COR-L47 (cell line): ENCODE results near the gene NKRF.
"Not testable (repeated sequence)": the region's sequence is repeated elsewhere in the genome, so short reads cannot be mapped to it uniquely, and the experiment has no call there.

ENCODE experiments used
- DNase-seq: peaks from one replicate; lab custom pipeline; 2025; lab: John Stamatoyannopoulos, UW

The NKRF gene

DNA sequence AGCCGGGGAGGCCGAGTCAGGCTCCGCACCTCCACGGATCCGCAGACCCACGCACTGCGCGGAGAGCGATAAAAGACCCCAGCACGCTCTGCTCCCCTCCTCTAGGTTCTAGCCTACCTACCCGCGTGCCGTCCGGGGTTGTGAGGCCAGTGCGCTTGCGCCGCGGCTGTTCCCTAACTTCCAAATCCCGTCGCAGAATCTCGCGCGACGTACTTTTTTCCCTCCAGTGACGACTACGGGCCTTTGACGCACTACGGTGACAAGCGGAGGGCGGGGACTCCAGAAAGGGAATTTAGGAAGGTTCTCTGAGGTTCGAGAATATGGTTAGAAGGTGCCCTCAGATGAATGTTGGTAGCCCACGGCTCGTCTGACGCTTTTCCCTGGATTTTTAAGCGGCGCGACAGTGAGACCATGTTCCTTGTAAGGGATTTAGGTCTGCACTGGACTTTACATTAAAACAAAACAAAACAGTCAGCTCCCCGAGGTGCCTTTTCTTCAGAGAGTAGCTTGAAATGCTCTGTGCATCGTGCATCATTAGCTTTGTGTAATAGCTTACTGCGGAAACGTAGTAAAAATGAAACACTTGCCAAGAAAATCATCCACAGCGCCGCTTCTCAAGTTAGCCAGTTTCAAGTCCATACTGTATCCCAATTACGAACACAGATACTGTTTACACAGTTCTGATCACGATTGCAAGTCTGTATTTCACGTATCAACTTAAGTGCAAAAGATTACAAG, at the start of gene NKRF:
Gene NKRF, minus strand, starts transcription at position 145 of the 738 bp plus-strand sequence.
- peak; percentile 87 for DNase-seq

DNA sequence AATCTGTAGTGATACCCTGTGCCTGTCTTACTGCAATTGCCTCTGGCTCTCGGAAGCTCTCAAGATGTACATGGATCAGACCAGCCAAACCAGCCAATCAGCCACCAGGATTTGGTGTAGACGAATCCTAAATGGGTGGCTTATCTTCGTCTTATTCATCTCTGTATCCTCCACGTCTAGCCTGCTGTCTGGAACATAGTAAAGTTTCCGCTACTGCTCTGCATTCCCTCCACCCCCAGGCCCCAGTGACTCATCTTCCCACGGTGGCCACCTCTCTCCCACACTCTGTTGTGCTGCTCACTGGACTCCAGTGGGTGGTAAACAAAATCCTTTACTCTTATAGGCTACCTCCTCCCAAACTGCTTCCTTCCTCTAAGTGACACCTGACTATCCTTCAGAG, 48.9 kb upstream of the NKRF start:
- DNase-seq = no peak

DNA sequence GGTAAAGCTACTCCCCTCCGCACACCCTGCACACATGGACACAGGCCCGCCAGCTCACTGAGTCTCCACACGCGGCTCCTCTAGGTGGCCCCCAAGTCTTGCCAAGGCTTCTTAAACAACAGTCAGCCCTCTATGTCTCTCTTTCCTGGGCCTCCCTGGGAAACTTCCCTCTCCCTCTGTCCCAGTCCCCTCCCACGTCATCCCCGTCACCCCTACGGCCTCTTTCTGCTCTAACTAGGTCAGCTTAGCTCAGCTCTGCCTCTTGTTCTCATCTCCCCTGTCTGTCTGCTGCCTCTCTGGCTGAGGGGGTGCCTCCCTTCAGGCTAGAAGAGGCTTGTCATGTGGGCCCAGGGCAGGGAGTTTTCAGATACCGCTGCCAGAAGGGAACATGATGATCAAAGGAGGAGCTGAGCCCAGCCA, 47.9 kb upstream of the NKRF start:
- DNase-seq = no peak

DNA sequence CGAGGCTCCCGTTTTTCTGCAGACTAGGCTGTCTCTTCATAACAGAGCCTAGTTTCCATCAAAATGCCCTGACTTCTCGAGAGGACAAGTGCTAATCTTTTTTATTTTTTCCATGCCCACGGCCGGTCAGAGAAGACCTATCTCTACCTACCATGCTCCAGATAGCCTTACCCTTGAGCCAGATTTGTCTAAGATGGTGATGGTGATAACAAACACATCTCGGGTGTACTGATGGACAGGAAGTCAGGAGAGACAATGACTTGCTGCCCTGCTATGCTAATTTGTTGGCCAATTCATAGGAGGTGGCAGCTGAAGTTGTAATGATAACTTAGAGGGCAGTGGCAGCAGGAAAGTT, 42.2 kb upstream of the NKRF start:
- no peak for DNase-seq

DNA sequence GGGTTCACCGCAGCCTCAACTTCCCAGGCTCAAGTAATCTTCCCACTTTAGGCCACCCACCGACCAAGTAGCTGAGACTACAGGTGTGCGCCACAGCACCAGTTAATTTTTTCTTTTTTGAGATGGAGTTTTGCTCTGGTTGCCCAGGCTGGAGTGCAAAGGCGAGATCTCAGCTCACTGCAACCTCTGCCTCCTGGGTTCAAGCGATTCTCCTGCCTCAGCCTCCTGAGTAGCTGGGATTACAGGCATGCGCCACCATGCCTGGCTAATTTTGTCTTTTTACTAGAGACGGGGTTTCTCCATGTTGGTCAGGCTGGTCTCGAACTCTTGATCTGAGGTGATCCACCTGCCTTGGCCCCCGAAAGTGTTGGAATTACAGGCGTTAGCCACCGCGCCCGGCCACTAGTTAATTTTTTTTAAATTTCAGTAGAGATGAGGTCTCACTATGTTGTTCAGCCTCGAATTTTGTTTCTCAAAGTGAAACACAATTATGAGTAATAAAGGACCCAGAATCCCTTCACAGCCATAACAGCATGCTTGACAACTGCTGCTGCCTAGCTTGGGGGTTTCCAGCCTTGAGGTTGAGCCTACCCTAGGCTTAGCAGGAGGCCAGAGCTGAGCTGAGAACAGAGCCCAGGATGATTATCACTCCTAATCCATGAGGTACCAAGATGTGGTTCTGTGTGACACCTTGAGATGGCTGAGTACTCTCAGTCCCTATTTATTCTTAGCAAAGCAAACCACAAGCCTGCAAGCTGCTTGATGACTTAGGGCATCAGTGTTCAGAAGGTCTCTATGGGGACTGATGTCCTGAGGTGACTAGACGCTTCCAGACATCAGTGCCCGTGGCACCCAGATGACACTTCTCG, 41.6 kb upstream of the NKRF start:
- DNase-seq = no peak

DNA sequence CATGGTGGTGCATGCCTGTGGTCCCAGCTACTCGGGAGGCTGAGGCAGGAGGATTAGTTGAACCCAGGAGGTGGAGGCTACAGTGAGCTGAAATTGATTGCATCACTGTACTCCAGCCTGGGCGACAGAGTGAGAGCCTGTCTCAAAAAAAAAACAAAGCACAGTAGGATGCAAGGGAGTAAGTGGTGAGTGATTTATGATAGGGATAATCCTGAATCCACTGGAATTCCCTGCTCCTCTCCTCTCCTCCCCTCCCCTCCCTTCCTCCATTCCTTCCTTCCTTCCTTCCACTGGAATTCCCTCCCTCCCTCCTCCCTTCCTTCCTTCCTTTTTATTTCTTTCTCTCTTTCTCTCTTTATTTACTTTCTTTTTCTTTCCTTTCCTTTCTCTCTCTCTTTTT, 40.9 kb upstream of the NKRF start:
- no peak for DNase-seq

DNA sequence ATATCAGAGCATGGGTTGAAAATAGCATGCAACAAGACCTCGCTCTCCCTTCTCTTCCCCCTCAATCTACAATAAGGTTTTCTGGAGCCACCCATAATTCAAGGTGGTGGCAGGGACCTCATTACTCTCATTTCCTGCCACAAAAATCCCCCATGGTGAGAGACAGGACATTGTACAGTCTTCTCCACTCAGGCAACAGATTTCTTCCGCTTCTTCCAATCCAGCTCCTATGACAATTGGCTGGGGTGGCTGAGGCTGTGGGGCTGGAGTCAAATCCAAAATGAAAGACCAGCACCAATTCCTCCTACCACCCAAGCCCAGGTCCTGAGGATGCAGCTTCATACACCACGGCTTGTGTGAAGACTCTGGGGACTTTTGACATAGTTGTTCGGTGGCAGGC, 40.3 kb upstream of the NKRF start:
- DNase-seq = no peak

DNA sequence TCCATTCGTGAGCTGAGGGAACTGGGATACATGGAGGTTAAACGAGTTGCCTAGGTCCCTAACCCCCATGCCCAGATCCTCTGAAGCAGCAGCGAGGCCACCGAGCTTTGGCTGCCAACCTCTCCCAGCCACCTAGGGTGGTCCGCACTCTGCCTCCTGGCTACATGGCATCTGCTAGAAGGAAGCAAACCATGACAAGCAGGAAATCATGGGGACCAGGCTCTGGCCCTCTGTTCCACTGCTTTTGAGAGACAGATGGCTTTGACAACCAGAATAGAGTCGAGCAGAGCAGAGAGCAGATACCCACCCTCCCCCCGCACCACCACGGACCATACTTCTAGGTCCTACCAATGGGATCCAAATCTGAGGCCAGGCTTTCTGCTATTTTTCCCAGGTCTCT, 37.5 kb upstream of the NKRF start:
- no peak for DNase-seq

DNA sequence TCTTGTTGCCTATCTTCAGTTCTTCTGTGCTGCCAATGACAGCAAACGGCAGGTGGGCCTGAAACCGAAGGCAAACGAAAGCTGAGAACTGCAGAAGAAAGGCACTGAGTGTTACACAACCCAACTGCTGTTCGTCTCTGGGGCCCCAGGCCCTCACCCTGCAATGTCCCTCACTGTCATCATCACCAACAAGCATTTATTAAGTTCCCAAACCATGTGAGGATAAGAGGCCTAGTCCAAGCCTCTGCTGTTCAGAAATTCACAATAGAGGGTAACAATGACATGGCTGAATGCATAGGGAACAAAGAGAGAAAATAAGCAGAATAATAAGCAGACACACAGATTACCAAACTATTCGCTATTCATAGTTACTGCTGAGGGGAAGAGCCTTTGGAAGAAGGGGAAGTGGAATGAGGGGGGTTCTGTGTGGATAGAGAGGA, 34.5 kb upstream of the NKRF start:
- DNase-seq = no peak

DNA sequence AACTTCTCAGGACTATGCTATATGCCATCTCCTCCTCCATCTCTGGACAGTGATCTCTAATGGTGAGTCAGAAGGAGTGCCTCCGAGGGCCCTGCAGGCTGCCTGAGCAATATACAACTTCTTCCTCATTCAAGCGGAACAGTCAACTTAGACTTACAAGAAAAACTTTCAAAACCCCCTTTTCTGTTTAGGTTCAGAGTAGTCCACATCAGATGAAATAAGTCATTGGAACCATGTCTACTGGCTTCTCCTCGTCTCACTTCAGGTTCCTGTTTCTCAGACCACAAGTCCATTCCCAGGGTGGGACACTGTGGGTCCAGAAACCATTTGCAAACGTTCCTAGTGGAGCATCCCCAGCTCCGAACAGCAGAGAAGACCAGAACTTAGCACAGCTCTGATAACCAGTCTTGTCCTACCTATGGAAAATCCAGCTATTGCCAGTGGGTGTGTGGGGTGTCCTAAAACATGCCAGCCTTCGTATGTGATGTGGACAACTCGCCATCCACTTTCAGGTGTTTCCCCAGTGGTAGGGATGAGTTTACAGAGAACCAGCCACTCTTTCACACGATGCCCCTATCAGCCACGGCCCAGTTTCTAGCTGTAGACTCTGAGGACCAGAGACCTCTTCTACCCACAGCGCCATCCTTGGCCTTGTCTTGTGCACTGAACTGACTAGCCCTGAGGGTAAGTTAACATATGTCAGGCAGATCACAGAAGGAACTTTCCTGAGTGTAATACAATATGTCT, 32.7 kb upstream of the NKRF start:
- DNase-seq = no peak

DNA sequence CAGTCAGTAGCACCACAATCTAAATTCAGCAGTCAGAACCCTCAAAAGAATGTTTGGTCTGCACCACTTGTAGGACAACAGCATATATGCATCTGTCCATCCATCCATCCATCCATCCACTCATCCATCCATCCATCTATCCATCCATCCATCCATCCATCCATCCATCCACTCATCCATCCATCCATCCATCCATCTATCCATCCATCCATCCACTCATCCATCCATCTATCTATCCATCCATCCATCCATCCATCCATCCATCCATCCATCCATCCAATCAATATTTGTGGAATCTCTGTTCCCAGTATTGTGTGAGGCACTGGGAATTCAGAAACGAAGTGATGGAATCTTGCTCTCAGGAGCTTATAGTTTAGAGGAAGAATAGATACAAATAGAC, 31.2 kb upstream of the NKRF start:
- DNase-seq = not testable (repeated sequence)

DNA sequence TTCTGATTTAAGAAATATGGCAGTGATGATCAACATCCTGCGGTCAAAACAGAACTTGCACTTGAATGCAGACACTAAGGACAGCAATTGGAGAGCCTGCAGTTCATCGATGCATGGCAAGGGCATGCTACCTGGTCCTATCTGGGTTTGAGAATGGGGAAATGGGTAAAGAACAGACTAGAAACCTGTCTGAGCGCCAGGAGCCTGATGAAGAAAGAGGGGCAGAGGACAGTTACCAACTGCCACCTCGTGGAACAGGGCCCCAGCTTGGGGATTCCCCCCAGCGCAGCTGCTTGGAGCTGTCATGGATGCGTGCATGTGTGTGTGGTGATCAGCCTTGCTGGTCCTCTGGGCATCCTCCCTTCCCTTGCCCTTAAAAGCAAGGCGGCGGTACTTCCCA, 30.2 kb upstream of the NKRF start:
- DNase-seq = no peak

DNA sequence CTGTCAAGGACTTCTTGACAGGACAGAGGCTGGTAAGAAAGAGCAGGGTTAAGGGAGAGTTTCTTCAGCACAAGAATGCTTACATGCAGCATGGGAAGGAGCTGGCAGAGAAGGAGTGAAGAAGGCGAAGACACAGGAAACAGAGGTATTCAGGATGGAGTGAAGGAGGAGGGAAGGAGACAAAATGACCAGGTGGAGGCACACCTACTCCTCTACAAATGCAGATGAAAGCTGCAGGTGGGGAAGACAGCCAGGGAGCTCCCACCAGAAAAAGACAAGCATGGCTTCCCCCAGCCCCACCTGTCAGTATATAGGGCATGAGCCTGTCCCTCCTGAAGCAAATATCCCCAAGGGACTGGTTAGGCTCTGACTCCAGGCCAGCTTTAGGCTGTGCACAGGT, 29.6 kb upstream of the NKRF start:
- DNase-seq = no peak

DNA sequence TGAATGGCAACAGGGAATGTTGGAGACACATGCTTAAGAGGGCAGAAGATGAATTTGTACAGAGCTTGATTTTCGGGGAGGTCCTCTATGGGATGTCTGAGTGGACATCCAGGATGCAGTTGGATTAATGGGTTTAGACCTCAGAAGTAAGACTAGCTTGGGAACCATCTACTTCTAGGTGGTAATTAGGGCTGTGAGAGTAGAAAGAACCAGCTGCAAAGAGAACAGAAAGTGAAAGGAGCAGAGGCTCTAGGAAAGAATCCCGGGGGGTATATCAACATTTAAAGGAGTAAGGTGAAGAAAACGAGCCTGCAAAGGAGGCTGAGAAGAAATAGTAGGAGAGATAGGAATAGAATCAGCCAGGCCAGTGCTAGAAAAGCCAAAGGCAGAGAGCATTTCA, 29.0 kb upstream of the NKRF start:
- DNase-seq = no peak

DNA sequence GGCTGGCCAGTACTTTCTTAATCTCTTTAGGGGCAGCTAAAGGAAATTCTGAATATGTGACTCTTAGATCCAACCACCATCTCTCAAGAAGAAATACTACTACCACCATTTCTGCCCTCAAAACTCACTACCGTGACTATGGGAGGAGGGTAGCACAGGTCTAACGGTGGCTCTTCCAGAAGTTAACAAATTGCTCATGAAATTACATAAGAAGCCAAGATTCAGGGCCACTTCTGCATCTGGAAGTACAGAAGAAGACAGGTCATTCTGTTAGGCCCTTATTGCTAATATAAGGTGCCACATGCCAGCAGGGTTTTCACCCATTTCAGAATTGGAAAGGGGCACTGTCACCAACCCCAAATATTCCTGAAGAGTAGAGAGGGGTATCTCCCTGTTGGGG, 19.6 kb upstream of the NKRF start:
- DNase-seq = no peak

DNA sequence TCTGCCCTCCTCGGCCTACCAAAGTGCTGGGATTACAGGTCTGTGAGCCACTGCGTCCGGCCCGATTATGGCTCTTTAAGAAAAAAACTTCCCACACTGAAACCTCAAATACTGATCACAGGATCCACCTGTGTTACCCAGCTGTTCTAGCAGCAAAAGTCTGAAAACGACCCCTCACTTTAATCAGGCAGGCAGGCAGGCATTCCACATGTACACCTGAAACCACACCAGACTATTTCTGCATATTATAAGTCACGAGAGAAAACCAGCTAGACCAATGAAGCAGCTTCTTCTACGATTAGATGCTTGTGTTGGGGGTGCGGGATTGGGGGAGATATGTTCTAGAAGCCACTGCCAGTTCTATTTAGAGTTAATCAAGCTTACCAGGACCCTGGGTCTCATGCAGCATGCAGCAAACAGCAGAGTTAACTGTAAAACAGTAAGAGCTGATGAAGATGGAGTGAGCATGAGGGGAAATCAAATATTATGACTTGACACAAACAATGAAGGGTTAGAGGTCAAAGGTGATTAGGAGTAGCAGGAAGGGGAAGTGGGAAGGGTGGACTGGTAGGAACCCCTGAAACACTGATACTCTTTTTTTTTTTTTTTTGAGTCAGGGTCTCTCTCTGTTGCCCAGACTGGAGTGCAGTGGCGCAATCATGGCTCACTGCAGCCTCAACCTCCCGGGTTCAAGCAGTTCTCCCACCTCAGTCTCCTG, 18.9 kb upstream of the NKRF start:
- DNase-seq = no peak

DNA sequence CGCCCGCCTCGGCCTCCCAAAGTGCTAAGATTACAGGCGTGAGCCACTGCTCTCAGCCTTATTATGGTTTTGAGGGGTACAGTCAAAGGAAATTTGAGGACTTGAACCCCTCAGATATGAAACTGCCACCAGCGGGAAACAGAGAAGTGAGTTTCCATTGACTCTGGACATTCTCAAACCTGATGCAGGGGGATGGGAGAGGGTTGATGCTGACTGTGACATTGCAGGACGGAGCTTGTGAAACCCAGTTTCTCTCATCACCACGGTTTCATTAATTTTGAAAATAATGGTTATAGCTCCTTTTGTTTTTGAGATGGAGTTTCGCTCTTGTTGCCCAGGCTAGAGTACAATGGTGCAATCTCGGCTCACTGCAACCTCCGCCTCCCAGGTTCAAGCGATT, 18.2 kb upstream of the NKRF start:
- no peak for DNase-seq

DNA sequence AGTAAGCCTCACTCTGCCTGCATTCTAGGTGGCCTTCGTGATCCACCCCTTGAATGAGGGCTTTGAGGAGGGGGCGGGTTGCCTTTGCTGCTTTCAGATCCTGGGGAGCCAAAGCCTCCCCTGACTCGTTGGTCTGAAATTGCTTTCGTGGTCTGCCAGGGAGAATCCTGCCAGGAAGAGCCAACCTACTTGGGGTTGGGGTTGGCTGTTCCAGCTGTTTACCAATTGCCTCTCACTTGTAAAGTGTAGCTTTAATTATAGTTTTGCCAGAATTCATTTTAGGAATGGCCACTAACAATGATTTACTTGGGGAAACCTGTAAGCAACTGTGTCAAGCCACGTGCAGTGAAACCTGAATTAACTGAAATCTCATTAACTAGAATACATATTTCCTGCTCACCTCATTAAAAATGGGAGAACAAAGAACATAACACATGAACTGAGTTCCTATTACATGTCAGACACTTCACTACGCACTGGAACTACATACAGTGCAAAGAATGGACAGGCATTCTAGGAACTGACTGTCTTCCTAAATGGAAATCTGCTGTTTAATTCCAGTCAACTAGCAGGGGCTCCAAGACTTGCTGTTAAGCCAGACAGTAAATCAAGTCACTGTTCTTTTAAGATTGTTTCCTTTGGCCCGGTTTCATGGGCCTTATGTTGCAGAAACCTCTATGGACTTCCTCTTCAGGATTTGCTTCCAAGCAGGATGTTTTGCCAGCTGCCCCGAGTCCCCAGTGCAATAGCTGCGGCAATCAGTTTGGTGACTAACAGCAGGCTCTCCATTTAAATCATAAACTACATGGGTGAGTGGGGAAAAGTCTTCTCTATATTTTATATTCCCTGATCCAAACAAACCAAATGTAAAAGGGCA, 16.4 kb upstream of the NKRF start:
- DNase-seq = no peak

DNA sequence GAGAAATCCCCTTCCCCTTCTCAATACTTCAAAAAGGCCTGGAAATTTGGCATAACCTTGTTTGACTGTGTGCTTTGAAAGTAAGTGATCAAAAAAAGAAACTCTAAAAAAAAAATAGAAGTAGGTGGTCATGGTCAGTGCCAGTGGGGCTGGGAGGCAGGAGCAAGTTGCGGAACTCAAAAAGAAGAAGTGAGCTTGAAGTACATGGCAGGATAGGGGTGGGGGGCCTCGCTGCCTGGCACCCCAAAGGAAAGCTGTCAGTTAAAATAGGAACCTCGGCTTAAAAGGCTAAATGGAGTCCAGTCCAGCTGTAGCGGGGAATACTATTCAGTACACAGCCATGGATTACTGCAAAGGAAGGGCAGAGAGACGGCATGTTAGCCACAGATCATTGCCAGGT, 12.2 kb upstream of the NKRF start:
- no peak for DNase-seq

DNA sequence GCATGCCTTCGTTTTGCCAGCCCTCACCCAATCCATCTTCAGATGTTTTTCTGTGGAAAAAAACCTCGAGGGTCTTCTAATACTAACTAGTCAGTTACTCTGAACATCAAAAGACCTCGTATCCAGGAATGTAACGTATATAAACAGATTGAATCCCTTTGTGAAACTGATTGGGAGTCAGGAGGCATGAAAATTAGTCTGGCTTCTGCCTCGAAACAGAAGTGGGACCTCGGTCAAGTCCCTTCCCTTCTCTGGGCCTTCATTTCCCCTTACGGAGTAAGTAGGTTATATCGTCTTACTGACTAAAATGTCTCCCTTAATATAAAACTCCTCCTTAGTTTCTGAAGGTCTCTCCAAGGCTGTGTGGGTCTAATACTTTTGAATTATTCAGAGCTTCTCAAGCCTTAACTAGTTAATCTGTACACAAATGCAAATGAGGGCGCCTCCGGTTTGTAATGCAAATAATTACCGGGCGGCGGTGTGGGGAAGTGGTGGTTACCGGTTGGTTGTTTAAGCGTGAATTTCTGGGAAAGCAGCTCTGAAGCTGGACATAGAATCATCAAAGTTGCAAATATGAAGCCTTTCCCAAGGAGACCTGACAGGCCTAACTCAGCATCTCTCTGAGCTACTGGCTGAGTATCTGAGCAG, 11.4 kb upstream of the NKRF start:
- no peak for DNase-seq

DNA sequence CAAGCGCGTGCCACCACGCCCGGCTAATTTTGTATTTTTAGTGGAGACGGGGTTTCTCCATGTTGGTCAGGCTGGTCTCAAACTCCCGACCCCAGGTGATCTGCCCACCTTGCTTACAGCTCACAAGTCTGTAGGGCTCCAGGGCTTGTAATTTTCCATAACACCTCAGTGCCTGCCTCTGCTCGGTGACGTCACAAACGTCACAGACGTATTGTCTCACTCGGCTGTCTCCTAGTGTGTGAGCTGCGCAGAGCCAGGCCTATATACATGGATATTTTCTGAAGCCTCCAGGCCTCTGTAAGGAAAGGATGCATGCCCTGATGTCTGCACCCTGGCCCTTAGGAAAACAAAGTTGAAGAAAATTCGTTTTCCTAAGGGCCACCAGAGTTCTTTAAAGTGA, 8.6 kb upstream of the NKRF start:
- no peak for DNase-seq
